ENCODE data around the gene C14orf180. TPM values are rescaled to one million over a fixed set of nuclear protein-coding genes. Genes with fewer than 3 reads are reported as not detected.

The C14orf180 gene
- total and polyA plus RNA-seq, 2 donors (not counting 1 experiment from before 2014, with no cell fraction given), result not detected

GRCh38 chr14:104572668-104573067 lies 6.9 kb upstream of the C14orf180 start:
- no peak for DNase-seq (ENCODE audit: low read depth in 2 of 2)
- Histone ChIP-seq H2AFZ (ENCODE audit: low read length) (no peak overlapping the region), H3K4me3 (replicated peaks in 1 of 4; ENCODE audit: control extremely low read depth in 1 of 4, insufficient read depth in 1 of 4, low read depth in 3 of 4, low read length in 4 of 4) (no peak overlapping the region), H3K36me3 (ENCODE audit: control insufficient read depth, insufficient read depth, low read length) (no peaks in the 10 kb centered on the region), H3K27ac (ENCODE audit: insufficient read depth, low read length) (no peak overlapping the region), H3K9ac (ENCODE audit: insufficient read depth, low read length) (no peak overlapping the region), H3K4me1 (ENCODE audit: control insufficient read depth, extremely low read depth, insufficient read depth, low read length) (no peaks in the 10 kb centered on the region), H3K4me2 (ENCODE audit: extremely low read depth, insufficient read depth, low read length) (no peak overlapping the region), H3K9me3 (ENCODE audit: control insufficient read depth, insufficient read depth, low read depth, low read length) (no peaks in the 10 kb centered on the region), H3K79me2 (ENCODE audit: control insufficient read depth, insufficient read depth, low read length) (no peaks in the 10 kb centered on the region), H3K27me3 (ENCODE audit: control insufficient read depth, insufficient read depth, low read length) (no peaks in the 10 kb centered on the region), H4K20me1 (ENCODE audit: control insufficient read depth, extremely low read depth, insufficient read depth, low read length) (no peaks in the 10 kb centered on the region)
- no peak for TF ChIP-seq CTCF (conservative IDR thresholded peaks at IDR 0.05 in 1 of 2, IDR thresholded peaks at IDR 0.05 in 1 of 2; ENCODE audit: low read depth in 1 of 2, low read length in 2 of 2)
- TF ChIP-seq EZH2 (IDR thresholded peaks at IDR 0.05; ENCODE audit: low read length, missing control alignments), result no peak

- H3K4me1 ChIP-seq (ENCODE audit: control insufficient read depth, extremely low read depth, insufficient read depth, low read length), result no peaks in the 10 kb centered on the region
- TF ChIP-seq CTCF (conservative IDR thresholded peaks at IDR 0.05 in 1 of 2, IDR thresholded peaks at IDR 0.05 in 1 of 2; ENCODE audit: low read depth in 1 of 2, low read length in 2 of 2) (no peak), EZH2 (IDR thresholded peaks at IDR 0.05; ENCODE audit: low read length, missing control alignments) (no peak)
- no peak overlapping the region for H3K4me3 ChIP-seq (replicated peaks in 1 of 4; ENCODE audit: control extremely low read depth in 1 of 4, insufficient read depth in 1 of 4, low read depth in 3 of 4, low read length in 4 of 4)
These were observed 5.6 kb upstream of the C14orf180 start for GRCh38 chr14:104573930-104574329.

GRCh38 chr14:104574536-104574935 lies 5.0 kb upstream of the C14orf180 start:
- H3K4me3 ChIP-seq (replicated peaks in 1 of 4; ENCODE audit: control extremely low read depth in 1 of 4, insufficient read depth in 1 of 4, low read depth in 3 of 4, low read length in 4 of 4), result no peak overlapping the region
- H3K27ac ChIP-seq (ENCODE audit: insufficient read depth, low read length), result no peak overlapping the region
- no peak for TF ChIP-seq CTCF (conservative IDR thresholded peaks at IDR 0.05 in 1 of 2, IDR thresholded peaks at IDR 0.05 in 1 of 2; ENCODE audit: low read depth in 1 of 2, low read length in 2 of 2)
- TF ChIP-seq EZH2 (IDR thresholded peaks at IDR 0.05; ENCODE audit: low read length, missing control alignments), result no peak
- H3K4me1 ChIP-seq (ENCODE audit: control insufficient read depth, extremely low read depth, insufficient read depth, low read length), result no peaks in the 10 kb centered on the region
- no peaks in the 10 kb centered on the region for H3K9me3 ChIP-seq (ENCODE audit: control insufficient read depth, insufficient read depth, low read depth, low read length)
- H3K79me2 ChIP-seq (ENCODE audit: control insufficient read depth, insufficient read depth, low read length), result no peaks in the 10 kb centered on the region
- no peak overlapping the region for H3K9ac ChIP-seq (ENCODE audit: insufficient read depth, low read length)
- no peaks in the 10 kb centered on the region for H3K27me3 ChIP-seq (ENCODE audit: control insufficient read depth, insufficient read depth, low read length)
- H3K4me2 ChIP-seq (ENCODE audit: extremely low read depth, insufficient read depth, low read length), result no peak overlapping the region
- no peaks in the 10 kb centered on the region for H4K20me1 ChIP-seq (ENCODE audit: control insufficient read depth, extremely low read depth, insufficient read depth, low read length)
- H2AFZ ChIP-seq (ENCODE audit: low read length), result no peak overlapping the region
- no peak for DNase-seq (ENCODE audit: low read depth in 2 of 2)
- H3K36me3 ChIP-seq (ENCODE audit: control insufficient read depth, insufficient read depth, low read length), result no peaks in the 10 kb centered on the region

More at GRCh38 chr14:104573930-104574329, 5.6 kb upstream of the C14orf180 start:
- Histone ChIP-seq H3K27ac (ENCODE audit: insufficient read depth, low read length) (no peak overlapping the region), H3K27me3 (ENCODE audit: control insufficient read depth, insufficient read depth, low read length) (no peaks in the 10 kb centered on the region), H2AFZ (ENCODE audit: low read length) (no peak overlapping the region), H3K9ac (ENCODE audit: insufficient read depth, low read length) (no peak overlapping the region), H4K20me1 (ENCODE audit: control insufficient read depth, extremely low read depth, insufficient read depth, low read length) (no peaks in the 10 kb centered on the region), H3K79me2 (ENCODE audit: control insufficient read depth, insufficient read depth, low read length) (no peaks in the 10 kb centered on the region), H3K9me3 (ENCODE audit: control insufficient read depth, insufficient read depth, low read depth, low read length) (no peaks in the 10 kb centered on the region), H3K36me3 (ENCODE audit: control insufficient read depth, insufficient read depth, low read length) (no peaks in the 10 kb centered on the region), H3K4me2 (ENCODE audit: extremely low read depth, insufficient read depth, low read length) (no peak overlapping the region)
- no peak for DNase-seq (ENCODE audit: low read depth in 2 of 2)
